ENCODE results near the gene MYO10.

The MYO10 gene

DNA sequence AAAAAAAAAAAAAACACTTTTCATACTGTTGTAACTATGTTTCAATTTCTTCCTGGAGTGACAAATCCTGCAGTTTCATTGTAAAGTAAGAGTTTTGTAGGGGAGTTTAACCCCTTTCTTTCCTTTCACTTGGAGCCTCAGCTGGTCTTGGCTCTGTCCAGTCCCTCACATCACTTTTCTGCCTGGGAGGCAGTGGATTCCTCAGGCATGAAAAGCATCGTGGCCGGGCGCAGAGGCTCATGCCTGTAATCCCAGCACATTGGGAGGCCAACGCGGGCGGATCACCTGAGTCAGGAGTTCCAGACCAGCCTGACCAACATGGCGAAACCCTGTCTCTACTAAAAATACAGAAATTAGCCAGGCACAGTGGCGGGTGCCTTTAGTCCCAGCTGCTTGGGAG is 45.6 kb upstream of the MYO10 start:
- H3K27ac ChIP-seq (ENCODE audit: low read length) = no peak overlapping the region
- no peaks in the 10 kb centered on the region for H3K36me3 ChIP-seq (ENCODE audit: insufficient read depth, low read length)
- no peaks in the 10 kb centered on the region for H3K79me2 ChIP-seq (ENCODE audit: insufficient read depth, low read length)
- ATAC-seq (ENCODE audit: insufficient read depth, low read depth) (no peak), DNase-seq (no peak)
- H3K27me3 ChIP-seq (ENCODE audit: insufficient read depth, low read length, poor library complexity) = no peaks in the 10 kb centered on the region
- no peak for TF ChIP-seq EZH2 (IDR thresholded peaks at IDR 0.05; ENCODE audit: borderline replicate concordance, low read depth, low read length, severe bottlenecking)
- TF ChIP-seq, protein P1, sequence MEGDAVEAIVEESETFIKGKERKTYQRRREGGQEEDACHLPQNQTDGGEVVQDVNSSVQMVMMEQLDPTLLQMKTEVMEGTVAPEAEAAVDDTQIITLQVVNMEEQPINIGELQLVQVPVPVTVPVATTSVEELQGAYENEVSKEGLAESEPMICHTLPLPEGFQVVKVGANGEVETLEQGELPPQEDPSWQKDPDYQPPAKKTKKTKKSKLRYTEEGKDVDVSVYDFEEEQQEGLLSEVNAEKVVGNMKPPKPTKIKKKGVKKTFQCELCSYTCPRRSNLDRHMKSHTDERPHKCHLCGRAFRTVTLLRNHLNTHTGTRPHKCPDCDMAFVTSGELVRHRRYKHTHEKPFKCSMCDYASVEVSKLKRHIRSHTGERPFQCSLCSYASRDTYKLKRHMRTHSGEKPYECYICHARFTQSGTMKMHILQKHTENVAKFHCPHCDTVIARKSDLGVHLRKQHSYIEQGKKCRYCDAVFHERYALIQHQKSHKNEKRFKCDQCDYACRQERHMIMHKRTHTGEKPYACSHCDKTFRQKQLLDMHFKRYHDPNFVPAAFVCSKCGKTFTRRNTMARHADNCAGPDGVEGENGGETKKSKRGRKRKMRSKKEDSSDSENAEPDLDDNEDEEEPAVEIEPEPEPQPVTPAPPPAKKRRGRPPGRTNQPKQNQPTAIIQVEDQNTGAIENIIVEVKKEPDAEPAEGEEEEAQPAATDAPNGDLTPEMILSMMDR (IDR thresholded peaks at IDR 0.05; ENCODE audit: borderline replicate concordance, extremely low read depth, low read length, poor library complexity, severe bottlenecking) = no peak
- no peak overlapping the region for H3K4me2 ChIP-seq (ENCODE audit: insufficient read depth, low read length)
- no peak overlapping the region for H3K9ac ChIP-seq (ENCODE audit: low read depth, low read length)
- H4K20me1 ChIP-seq (ENCODE audit: insufficient read depth, low read length) = no peaks in the 10 kb centered on the region
- no peaks in the 10 kb centered on the region for H3K9me3 ChIP-seq (ENCODE audit: insufficient read depth, low read length, severe bottlenecking)
- H3K4me1 ChIP-seq (ENCODE audit: insufficient read depth, low read length) = no peaks in the 10 kb centered on the region
- no peak overlapping the region for H3K4me3 ChIP-seq (ENCODE audit: low read depth in 1 of 2, low read length in 2 of 2)
- no peak overlapping the region for H2AFZ ChIP-seq (ENCODE audit: low read depth, low read length)

DNA sequence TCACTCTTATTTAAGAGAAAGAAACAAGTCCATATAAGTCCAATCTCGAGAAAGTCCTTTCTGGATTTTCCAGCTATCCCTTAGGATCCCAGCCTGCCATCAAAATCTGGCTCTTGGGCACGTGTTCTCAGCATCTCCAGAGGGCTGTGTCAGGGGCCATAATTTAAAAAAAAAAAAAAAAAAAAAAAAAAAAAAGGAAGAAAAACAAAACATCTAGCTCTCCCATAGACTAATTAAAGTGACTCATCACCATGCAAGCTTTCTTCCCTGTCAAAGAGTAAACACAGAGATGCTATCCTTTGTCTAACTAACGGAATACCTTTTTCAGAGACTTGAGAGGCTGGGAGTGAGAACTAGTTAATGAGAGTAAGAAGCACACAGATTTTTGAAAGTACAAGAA is 44.9 kb upstream of the MYO10 start:
- no peak overlapping the region for H3K4me2 ChIP-seq (ENCODE audit: insufficient read depth, low read length)

DNA sequence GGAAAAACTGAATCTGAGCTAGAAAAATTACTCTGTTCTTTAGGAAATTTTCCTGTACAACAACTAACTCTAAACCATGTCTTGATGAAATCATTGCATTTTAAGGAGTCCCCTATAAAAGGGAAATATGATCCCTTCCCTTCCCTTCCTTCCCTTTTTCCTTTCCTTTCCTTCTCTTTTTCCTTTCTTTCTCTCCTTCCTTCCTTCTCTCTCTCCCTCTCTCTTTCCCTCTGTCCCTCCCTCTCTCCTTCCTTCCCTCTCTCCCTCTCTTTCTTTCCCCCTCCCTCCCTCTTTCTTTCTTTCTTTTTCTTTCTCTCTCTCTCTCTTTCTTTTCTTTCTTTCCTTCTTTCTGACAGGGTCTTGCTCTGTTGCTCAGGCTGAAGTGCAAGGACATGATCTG is 42.2 kb upstream of the MYO10 start:
- ATAC-seq (ENCODE audit: insufficient read depth, low read depth) = no peak
- TF ChIP-seq, protein P1 (IDR thresholded peaks at IDR 0.05; ENCODE audit: borderline replicate concordance, extremely low read depth, low read length, poor library complexity, severe bottlenecking) = no peak
- TF ChIP-seq EZH2 (IDR thresholded peaks at IDR 0.05; ENCODE audit: borderline replicate concordance, low read depth, low read length, severe bottlenecking) = no peak
- DNase-seq = no peak
- Histone ChIP-seq H3K27me3 (ENCODE audit: insufficient read depth, low read length, poor library complexity) (no peaks in the 10 kb centered on the region), H3K4me3 (ENCODE audit: low read depth in 1 of 2, low read length in 2 of 2) (no peak overlapping the region), H3K9me3 (ENCODE audit: insufficient read depth, low read length, severe bottlenecking) (no peaks in the 10 kb centered on the region), H3K4me2 (ENCODE audit: insufficient read depth, low read length) (no peak overlapping the region), H3K79me2 (ENCODE audit: insufficient read depth, low read length) (no peaks in the 10 kb centered on the region), H3K27ac (ENCODE audit: low read length) (no peak overlapping the region), H4K20me1 (ENCODE audit: insufficient read depth, low read length) (no peaks in the 10 kb centered on the region), H3K9ac (ENCODE audit: low read depth, low read length) (no peak overlapping the region), H2AFZ (ENCODE audit: low read depth, low read length) (no peak overlapping the region), H3K36me3 (ENCODE audit: insufficient read depth, low read length) (no peaks in the 10 kb centered on the region), H3K4me1 (ENCODE audit: insufficient read depth, low read length) (no peaks in the 10 kb centered on the region)

More for the DNA sequence above, 44.9 kb upstream of the MYO10 start:
- H3K4me3 ChIP-seq (ENCODE audit: low read depth in 1 of 2, low read length in 2 of 2) = no peak overlapping the region
- no peak overlapping the region for H2AFZ ChIP-seq (ENCODE audit: low read depth, low read length)
- TF ChIP-seq, protein P1 (IDR thresholded peaks at IDR 0.05; ENCODE audit: borderline replicate concordance, extremely low read depth, low read length, poor library complexity, severe bottlenecking) = no peak
- no peak for TF ChIP-seq EZH2 (IDR thresholded peaks at IDR 0.05; ENCODE audit: borderline replicate concordance, low read depth, low read length, severe bottlenecking)
- DNase-seq (no peak), ATAC-seq (ENCODE audit: insufficient read depth, low read depth) (no peak)
- no peaks in the 10 kb centered on the region for H3K27me3 ChIP-seq (ENCODE audit: insufficient read depth, low read length, poor library complexity)
- H4K20me1 ChIP-seq (ENCODE audit: insufficient read depth, low read length) = no peaks in the 10 kb centered on the region
- no peaks in the 10 kb centered on the region for H3K36me3 ChIP-seq (ENCODE audit: insufficient read depth, low read length)
- H3K27ac ChIP-seq (ENCODE audit: low read length) = no peak overlapping the region
- H3K9ac ChIP-seq (ENCODE audit: low read depth, low read length) = no peak overlapping the region
- H3K9me3 ChIP-seq (ENCODE audit: insufficient read depth, low read length, severe bottlenecking) = no peaks in the 10 kb centered on the region
- H3K79me2 ChIP-seq (ENCODE audit: insufficient read depth, low read length) = no peaks in the 10 kb centered on the region
- H3K4me1 ChIP-seq (ENCODE audit: insufficient read depth, low read length) = no peaks in the 10 kb centered on the region

DNA sequence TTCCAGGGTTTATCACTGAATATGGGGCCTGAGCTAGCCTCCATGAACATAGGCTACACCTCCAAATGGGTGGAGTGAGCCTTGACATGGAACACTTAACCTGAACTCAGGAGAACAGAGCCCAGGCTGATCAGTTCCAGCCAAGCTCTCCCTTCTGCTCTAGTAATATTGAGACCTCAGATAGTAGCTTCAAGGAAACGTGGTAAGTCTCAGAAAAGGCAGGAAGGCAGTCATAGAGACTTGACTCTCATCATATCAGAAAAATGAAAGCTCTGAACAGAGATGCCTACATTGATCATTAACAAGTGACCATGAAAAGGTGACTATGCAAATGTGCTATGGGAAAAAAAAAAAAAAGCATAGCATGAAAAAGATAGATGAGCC is 40.5 kb upstream of the MYO10 start:
- Histone ChIP-seq H3K4me3 (ENCODE audit: low read depth in 1 of 2, low read length in 2 of 2) (no peak overlapping the region), H3K27me3 (ENCODE audit: insufficient read depth, low read length, poor library complexity) (no peaks in the 10 kb centered on the region), H3K4me1 (ENCODE audit: insufficient read depth, low read length) (no peaks in the 10 kb centered on the region), H4K20me1 (ENCODE audit: insufficient read depth, low read length) (no peaks in the 10 kb centered on the region), H3K4me2 (ENCODE audit: insufficient read depth, low read length) (no peak overlapping the region), H3K27ac (ENCODE audit: low read length) (no peak overlapping the region), H3K9ac (ENCODE audit: low read depth, low read length) (no peak overlapping the region), H3K36me3 (ENCODE audit: insufficient read depth, low read length) (no peaks in the 10 kb centered on the region), H2AFZ (ENCODE audit: low read depth, low read length) (no peak overlapping the region), H3K9me3 (ENCODE audit: insufficient read depth, low read length, severe bottlenecking) (no peaks in the 10 kb centered on the region), H3K79me2 (ENCODE audit: insufficient read depth, low read length) (no peaks in the 10 kb centered on the region)
- no peak for TF ChIP-seq EZH2 (IDR thresholded peaks at IDR 0.05; ENCODE audit: borderline replicate concordance, low read depth, low read length, severe bottlenecking)
- TF ChIP-seq, protein P1 (IDR thresholded peaks at IDR 0.05; ENCODE audit: borderline replicate concordance, extremely low read depth, low read length, poor library complexity, severe bottlenecking) = no peak
- ATAC-seq (ENCODE audit: insufficient read depth, low read depth) = no peak
- no peak for DNase-seq
